ENCODE measurements around the gene UFL1.

UFL1 gene

GRCh38 chr6:96571551-96571950 is 49.9 kb downstream of the UFL1 start:
- in situ Hi-C loops (cut with HindIII; ENCODE audit: low sequenced_read_pairs), result no loop called here

GRCh38 chr6:96575359-96575758 is 53.8 kb downstream of the UFL1 start:
- in situ Hi-C loops (cut with HindIII; ENCODE audit: low sequenced_read_pairs), result no loop called here

GRCh38 chr6:96576221-96576620 is 54.6 kb downstream of the UFL1 start:
- in situ Hi-C loops (cut with HindIII; ENCODE audit: low sequenced_read_pairs), result no loop called here

- in situ Hi-C loops (cut with HindIII; ENCODE audit: low sequenced_read_pairs), result no loop called here
Observed at GRCh38 chr6:96582021-96582420, 60.4 kb downstream of the UFL1 start.

- in situ Hi-C loops (cut with HindIII; ENCODE audit: low sequenced_read_pairs), result no loop called here
Observed at GRCh38 chr6:96582436-96582835, 60.8 kb downstream of the UFL1 start.

GRCh38 chr6:96604420-96604819 is 82.8 kb downstream of the UFL1 start:
- in situ Hi-C loops (cut with HindIII; ENCODE audit: low sequenced_read_pairs), result no loop called here

Data from endothelial cell of hepatic sinusoid (primary cell).